Ovary (tissue), 3 donors: ENCODE measurements around the gene FASTK.

Experiments used
- CTCF ChIP-seq, 3 donors: fragments of 450-650 bp in 2 of 3; fragments of 200-600 bp in 1 of 3; IDR thresholded peaks; one replicate each; pipeline versions ENCODE4 v1.5.1 to v1.8.0; 2016 to 2022; ENCODE audit warnings: antibody characterized with exemption in 3 of 3, mild to moderate bottlenecking in 1 of 3
- POLR2A ChIP-seq: fragments of 450-650 bp; IDR thresholded peaks from one replicate; pipeline ENCODE4 v1.6.1; 2017; ENCODE audit warnings: antibody characterized with exemption, mild to moderate bottlenecking, moderate library complexity
- donor health status: DM: no; HTN: no; CAD: no.

GRCh38 chr7:151075662-151075971, 5.0 kb downstream of the FASTK start:
- no peak for TF ChIP-seq CTCF (IDR thresholded peaks at IDR 0.05)
- TF ChIP-seq POLR2A = no peak
